Liver (tissue), 3 donors: ENCODE measurements around the gene TXNRD2.

Experiments used
- ATF3 ChIP-seq: IDR thresholded peaks from 2 replicates; pipeline ENCODE4 v1.6.1; 2016; ENCODE audit warnings: antibody characterized with exemption
- EGR1 ChIP-seq, 2 donors: IDR thresholded peaks; 2 replicates each; pipeline ENCODE4 v1.6.1; 2016 to 2018; ENCODE audit warnings: antibody characterized with exemption in 2 of 2, low read depth in 2 of 2
- FOXA1 ChIP-seq: IDR thresholded peaks from 2 replicates; pipeline ENCODE4 v1.6.1; 2016; ENCODE audit warnings: antibody characterized with exemption
- HNF4A ChIP-seq, 2 donors: conservative IDR thresholded peaks; 2 replicates each; pipeline ENCODE4 v1.6.1; 2016; ENCODE audit warnings: antibody characterized with exemption in 2 of 2, mild to moderate bottlenecking in 2 of 2
- JUND ChIP-seq, 2 donors: IDR thresholded peaks; 2 replicates each; pipeline ENCODE4 v1.6.1; 2016; ENCODE audit warnings: antibody characterized with exemption in 2 of 2
- RXRA ChIP-seq, 2 donors: IDR thresholded peaks; 2 replicates each; pipeline ENCODE4 v1.6.1; 2017 to 2018; ENCODE audit warnings: antibody characterized with exemption in 2 of 2, mild to moderate bottlenecking in 1 of 2
- SP1 ChIP-seq: IDR thresholded peaks from 2 replicates; pipeline ENCODE4 v1.6.1; 2018; ENCODE audit warnings: antibody characterized with exemption, mild to moderate bottlenecking
- TAF1 ChIP-seq: conservative IDR thresholded peaks from 2 replicates; pipeline ENCODE4 v1.6.1; 2016; ENCODE audit warnings: antibody characterized with exemption, mild to moderate bottlenecking
- YY1 ChIP-seq: IDR thresholded peaks from 2 replicates; pipeline ENCODE4 v1.6.1; 2016; ENCODE audit warnings: antibody characterized with exemption, mild to moderate bottlenecking
- TF ChIP-seq, protein P1 (sequence below): fragments of 150-350 bp; IDR thresholded peaks from 2 replicates; pipeline ENCODE4 v1.5.1; 2017; ENCODE audit warnings: improper control_type of control experiment, low read depth, low read length; ENCODE audit not compliant: missing input control
- TF ChIP-seq, protein P2 (sequence below): IDR thresholded peaks from 2 replicates; pipeline ENCODE4 v1.6.1; 2016; ENCODE audit warnings: antibody characterized with exemption, mild to moderate bottlenecking
- TF ChIP-seq, protein P3 (sequence below): IDR thresholded peaks from 2 replicates; pipeline ENCODE4 v1.6.1; 2016; ENCODE audit warnings: antibody characterized with exemption
- TF ChIP-seq, protein P4 (sequence below): IDR thresholded peaks from 2 replicates; pipeline ENCODE4 v1.6.1; 2016; ENCODE audit warnings: antibody characterized with exemption
- donor health status: healthy.
- donor health status: healthy.

DNA sequence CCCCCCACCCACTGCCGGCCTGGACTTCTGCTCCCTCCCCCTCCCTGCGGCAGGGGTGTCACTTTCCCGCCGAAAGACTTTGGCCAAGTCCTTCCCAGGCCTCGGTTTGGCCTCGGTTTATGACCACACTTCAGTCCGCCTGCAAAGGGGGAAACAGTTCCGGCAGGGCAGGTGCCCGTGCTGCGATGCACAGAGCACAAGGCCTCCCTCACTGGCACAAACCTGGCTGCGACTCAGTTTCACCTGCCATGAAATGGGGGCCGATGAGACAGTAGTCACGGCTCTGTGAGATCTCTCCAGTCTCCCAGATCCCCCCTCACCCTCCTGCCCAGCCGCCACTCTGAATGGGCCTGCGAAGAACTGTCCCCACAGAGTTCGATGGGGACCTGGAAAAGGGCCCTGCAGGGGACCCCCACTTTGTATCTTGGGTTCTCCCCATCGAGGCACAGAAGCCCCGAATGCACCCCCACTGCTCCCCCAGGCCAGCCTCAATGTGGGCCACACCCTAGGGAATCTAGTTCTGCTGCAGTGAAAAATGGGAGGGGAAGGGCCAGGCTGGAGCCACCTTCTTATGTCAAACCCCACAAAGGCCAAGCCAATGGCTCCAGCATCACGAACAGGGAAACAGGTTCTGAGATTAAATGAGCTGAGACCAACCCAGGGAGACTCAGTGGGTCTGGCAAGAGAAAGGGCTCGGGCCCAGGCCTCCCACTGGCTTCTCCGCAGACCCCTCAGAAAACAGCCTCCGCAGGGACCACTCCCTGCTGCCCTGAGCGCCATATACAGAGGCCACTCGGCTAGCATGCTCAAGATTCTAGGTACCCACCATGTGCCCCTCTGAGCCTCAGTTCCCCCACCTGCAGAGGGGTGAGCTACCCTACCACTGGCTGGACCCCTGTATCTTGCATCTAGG, 46.0 kb upstream of the TXNRD2 start:
- TF ChIP-seq, protein P1, sequence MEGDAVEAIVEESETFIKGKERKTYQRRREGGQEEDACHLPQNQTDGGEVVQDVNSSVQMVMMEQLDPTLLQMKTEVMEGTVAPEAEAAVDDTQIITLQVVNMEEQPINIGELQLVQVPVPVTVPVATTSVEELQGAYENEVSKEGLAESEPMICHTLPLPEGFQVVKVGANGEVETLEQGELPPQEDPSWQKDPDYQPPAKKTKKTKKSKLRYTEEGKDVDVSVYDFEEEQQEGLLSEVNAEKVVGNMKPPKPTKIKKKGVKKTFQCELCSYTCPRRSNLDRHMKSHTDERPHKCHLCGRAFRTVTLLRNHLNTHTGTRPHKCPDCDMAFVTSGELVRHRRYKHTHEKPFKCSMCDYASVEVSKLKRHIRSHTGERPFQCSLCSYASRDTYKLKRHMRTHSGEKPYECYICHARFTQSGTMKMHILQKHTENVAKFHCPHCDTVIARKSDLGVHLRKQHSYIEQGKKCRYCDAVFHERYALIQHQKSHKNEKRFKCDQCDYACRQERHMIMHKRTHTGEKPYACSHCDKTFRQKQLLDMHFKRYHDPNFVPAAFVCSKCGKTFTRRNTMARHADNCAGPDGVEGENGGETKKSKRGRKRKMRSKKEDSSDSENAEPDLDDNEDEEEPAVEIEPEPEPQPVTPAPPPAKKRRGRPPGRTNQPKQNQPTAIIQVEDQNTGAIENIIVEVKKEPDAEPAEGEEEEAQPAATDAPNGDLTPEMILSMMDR, result no peak
- TF ChIP-seq JUND (IDR thresholded peaks at IDR 0.05) (no peak), ATF3 (no peak), YY1 (no peak), EGR1 (IDR thresholded peaks at IDR 0.05; ENCODE audit: low read depth in 2 of 2) (no peak), RXRA (IDR thresholded peaks at IDR 0.05) (no peak), SP1 (no peak), HNF4A (conservative IDR thresholded peaks at IDR 0.05) (no peak), FOXA1 (no peak), TAF1 (no peak)
- TF ChIP-seq, protein P2, sequence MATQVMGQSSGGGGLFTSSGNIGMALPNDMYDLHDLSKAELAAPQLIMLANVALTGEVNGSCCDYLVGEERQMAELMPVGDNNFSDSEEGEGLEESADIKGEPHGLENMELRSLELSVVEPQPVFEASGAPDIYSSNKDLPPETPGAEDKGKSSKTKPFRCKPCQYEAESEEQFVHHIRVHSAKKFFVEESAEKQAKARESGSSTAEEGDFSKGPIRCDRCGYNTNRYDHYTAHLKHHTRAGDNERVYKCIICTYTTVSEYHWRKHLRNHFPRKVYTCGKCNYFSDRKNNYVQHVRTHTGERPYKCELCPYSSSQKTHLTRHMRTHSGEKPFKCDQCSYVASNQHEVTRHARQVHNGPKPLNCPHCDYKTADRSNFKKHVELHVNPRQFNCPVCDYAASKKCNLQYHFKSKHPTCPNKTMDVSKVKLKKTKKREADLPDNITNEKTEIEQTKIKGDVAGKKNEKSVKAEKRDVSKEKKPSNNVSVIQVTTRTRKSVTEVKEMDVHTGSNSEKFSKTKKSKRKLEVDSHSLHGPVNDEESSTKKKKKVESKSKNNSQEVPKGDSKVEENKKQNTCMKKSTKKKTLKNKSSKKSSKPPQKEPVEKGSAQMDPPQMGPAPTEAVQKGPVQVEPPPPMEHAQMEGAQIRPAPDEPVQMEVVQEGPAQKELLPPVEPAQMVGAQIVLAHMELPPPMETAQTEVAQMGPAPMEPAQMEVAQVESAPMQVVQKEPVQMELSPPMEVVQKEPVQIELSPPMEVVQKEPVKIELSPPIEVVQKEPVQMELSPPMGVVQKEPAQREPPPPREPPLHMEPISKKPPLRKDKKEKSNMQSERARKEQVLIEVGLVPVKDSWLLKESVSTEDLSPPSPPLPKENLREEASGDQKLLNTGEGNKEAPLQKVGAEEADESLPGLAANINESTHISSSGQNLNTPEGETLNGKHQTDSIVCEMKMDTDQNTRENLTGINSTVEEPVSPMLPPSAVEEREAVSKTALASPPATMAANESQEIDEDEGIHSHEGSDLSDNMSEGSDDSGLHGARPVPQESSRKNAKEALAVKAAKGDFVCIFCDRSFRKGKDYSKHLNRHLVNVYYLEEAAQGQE, result no peak
- TF ChIP-seq, protein P3, sequence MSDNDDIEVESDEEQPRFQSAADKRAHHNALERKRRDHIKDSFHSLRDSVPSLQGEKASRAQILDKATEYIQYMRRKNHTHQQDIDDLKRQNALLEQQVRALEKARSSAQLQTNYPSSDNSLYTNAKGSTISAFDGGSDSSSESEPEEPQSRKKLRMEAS, result no peak
- TF ChIP-seq, protein P4, sequence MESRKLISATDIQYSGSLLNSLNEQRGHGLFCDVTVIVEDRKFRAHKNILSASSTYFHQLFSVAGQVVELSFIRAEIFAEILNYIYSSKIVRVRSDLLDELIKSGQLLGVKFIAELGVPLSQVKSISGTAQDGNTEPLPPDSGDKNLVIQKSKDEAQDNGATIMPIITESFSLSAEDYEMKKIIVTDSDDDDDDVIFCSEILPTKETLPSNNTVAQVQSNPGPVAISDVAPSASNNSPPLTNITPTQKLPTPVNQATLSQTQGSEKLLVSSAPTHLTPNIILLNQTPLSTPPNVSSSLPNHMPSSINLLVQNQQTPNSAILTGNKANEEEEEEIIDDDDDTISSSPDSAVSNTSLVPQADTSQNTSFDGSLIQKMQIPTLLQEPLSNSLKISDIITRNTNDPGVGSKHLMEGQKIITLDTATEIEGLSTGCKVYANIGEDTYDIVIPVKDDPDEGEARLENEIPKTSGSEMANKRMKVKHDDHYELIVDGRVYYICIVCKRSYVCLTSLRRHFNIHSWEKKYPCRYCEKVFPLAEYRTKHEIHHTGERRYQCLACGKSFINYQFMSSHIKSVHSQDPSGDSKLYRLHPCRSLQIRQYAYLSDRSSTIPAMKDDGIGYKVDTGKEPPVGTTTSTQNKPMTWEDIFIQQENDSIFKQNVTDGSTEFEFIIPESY, result no peak
